Breast epithelium (tissue), 3 donors: ENCODE results near the gene CLDN12.

Source experiments
- CTCF ChIP-seq, 3 donors: fragments of 450-650 bp; IDR thresholded peaks; one replicate each; pipeline ENCODE4 v1.5.1; 2016 to 2017; ENCODE audit warnings: antibody characterized with exemption in 3 of 3, mild to moderate bottlenecking in 3 of 3, moderate library complexity in 3 of 3
- POLR2A ChIP-seq: fragments of 450-650 bp; IDR thresholded peaks from one replicate; pipeline ENCODE4 v1.6.1; 2016; ENCODE audit warnings: antibody characterized with exemption, mild to moderate bottlenecking, moderate library complexity

GRCh38 chr7:90396420-90396819 lies 6.8 kb upstream of the CLDN12 start:
- TF ChIP-seq CTCF (IDR thresholded peaks at IDR 0.05) (no peak), POLR2A (no peak)
